ENCODE measurements around the gene LBX2.
A peak's percentile ranks its signal among the peaks of the same experiment; 100 is the strongest.

Gene LBX2

GRCh38 chr2:74472945-74473258 lies 26.5 kb downstream of the LBX2 start:
- TF ChIP-seq TAF1 (IDR thresholded peaks at IDR 0.05; ENCODE audit: borderline replicate concordance, insufficient read depth, low read length) (no peak), POLR2AphosphoS5 (IDR thresholded peaks at IDR 0.05; ENCODE audit: low read depth, low read length) (no peak), REST (IDR thresholded peaks at IDR 0.05; ENCODE audit: insufficient read depth in 1 of 2, low read depth in 2 of 2, low read length in 2 of 2) (no peak), SIN3A (IDR thresholded peaks at IDR 0.05; ENCODE audit: borderline replicate concordance, insufficient read depth, low read length) (no peak), FOXP2 (optimal IDR thresholded peaks at IDR 0.05; ENCODE audit: borderline replicate concordance, extremely low read depth, extremely low read length, insufficient read depth) (no peak)

- TF ChIP-seq FOXP2 (optimal IDR thresholded peaks at IDR 0.05; ENCODE audit: borderline replicate concordance, extremely low read depth, extremely low read length, insufficient read depth) (peak; percentile 91), SIN3A (IDR thresholded peaks at IDR 0.05; ENCODE audit: borderline replicate concordance, insufficient read depth, low read length) (peak; percentile 66; the same call in 1 of the 2 replicates), POLR2AphosphoS5 (IDR thresholded peaks at IDR 0.05; ENCODE audit: low read depth, low read length) (peak; percentile 96), TAF1 (IDR thresholded peaks at IDR 0.05; ENCODE audit: borderline replicate concordance, insufficient read depth, low read length) (0 out of 2 replicates have a peak, but pooled peaks have one; percentile 72), REST (IDR thresholded peaks at IDR 0.05; ENCODE audit: insufficient read depth in 1 of 2, low read depth in 2 of 2, low read length in 2 of 2) (0 out of 4 replicates have a peak, but pooled peaks have one; percentile 4 to 17)
Measured at GRCh38 chr2:74472086-74472944, 27.1 kb downstream of the LBX2 start, which contains the start of gene MRPL53. TSS of gene MRPL53 (minus strand) at chr2:74472680. CDS start at chr2:74472660, 20 bp downstream.

- no peak for TF ChIP-seq REST (IDR thresholded peaks at IDR 0.05; ENCODE audit: insufficient read depth in 1 of 2, low read depth in 2 of 2, low read length in 2 of 2)
- no peak for TF ChIP-seq SIN3A (IDR thresholded peaks at IDR 0.05; ENCODE audit: borderline replicate concordance, insufficient read depth, low read length)
- no peak for TF ChIP-seq POLR2AphosphoS5 (IDR thresholded peaks at IDR 0.05; ENCODE audit: low read depth, low read length)
- no peak for TF ChIP-seq FOXP2 (optimal IDR thresholded peaks at IDR 0.05; ENCODE audit: borderline replicate concordance, extremely low read depth, extremely low read length, insufficient read depth)
- TF ChIP-seq TAF1 (IDR thresholded peaks at IDR 0.05; ENCODE audit: borderline replicate concordance, insufficient read depth, low read length) = no peak
Measured at GRCh38 chr2:74471332-74472065, 27.9 kb downstream of the LBX2 start.

GRCh38 chr2:74464406-74464805 lies 35.0 kb downstream of the LBX2 start:
- no peak for TF ChIP-seq REST (IDR thresholded peaks at IDR 0.05; ENCODE audit: insufficient read depth in 1 of 2, low read depth in 2 of 2, low read length in 2 of 2)
- no peak for TF ChIP-seq SIN3A (IDR thresholded peaks at IDR 0.05; ENCODE audit: borderline replicate concordance, insufficient read depth, low read length)
- TF ChIP-seq FOXP2 (optimal IDR thresholded peaks at IDR 0.05; ENCODE audit: borderline replicate concordance, extremely low read depth, extremely low read length, insufficient read depth) = no peak
- no peak for TF ChIP-seq TAF1 (IDR thresholded peaks at IDR 0.05; ENCODE audit: borderline replicate concordance, insufficient read depth, low read length)
- TF ChIP-seq POLR2AphosphoS5 (IDR thresholded peaks at IDR 0.05; ENCODE audit: low read depth, low read length) = no peak

Data from PFSK-1 (cell line).